Hematopoietic multipotent progenitor cell treated with erythropoietin and hydrocortisone succinate and interleukin-3 and kit ligand, for 17 days (in vitro differentiated cells): Measurements from ENCODE around the gene ZNF267.
"Not testable (repeated sequence)": the region's sequence is repeated elsewhere in the genome, so short reads cannot be mapped to it uniquely, and the experiment has no call there.

Experiments
- DNase-seq: peaks from one replicate; pipeline ENCODE4 v3.0.0-alpha.2; 2015; ENCODE audit warnings: low spot score

The ZNF267 gene

DNA sequence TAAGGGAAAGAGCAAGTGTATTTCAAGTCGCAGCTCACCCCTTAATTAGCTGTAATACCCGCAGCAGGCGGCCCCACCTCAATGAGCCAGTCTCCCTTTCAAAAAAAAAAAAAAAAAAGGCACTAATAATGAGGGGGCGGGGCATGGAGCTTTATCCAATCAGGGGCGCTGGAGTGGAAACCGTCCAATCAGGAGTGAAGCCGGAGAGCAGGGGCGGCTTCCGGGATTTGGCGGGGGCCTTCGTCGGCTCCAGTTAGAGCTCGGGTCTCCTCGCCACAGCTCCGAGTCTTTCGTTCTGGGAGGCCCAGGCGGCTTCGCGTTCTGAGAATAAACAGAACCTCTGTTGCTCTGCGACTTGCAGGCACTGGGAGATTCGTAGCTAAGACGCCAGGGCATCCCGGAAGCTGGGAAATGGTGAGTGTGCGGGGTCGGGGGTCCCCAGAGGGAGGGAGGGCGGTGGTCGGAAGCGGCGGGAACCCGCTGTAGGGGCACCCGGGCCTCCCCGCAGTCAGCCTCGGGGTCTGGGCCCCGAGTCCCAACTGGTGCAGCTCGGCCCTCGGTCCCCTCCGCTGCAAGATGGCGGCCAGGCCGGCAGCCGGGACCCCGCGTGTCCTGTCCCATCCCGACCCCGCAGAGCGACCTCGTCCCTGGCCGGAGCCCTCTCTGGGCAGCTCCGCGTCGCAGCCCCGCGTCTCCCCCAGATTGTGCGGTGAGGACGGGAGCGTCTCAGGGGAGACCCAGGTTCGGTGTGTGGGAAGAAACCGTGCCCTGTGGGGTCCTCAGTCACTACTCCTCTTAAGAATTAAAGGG is at the start of gene ZNF267:
Gene ZNF267 (plus strand): TSS at position 252 of the 810 bp plus-strand sequence. CDS start 160 bp downstream, at position 412.
- DNase-seq: peak; percentile 91

DNA sequence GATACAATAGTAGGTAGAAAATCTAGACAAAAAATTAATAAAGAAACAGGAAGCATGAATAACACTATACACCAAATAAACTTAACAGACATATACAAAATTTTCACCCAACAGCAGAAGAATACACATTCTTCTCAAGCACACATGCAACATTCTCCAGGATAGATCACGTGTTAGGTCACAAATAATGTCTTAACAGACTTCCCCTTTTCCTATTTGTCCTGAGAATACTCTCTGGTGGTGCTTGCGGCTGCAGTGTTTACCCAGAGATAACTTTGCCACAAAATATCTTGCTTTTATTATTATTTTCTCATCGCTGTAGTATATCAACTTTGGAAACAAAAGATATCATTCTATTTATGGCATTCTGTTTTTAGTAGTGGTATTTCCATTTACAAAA is 40.6 kb upstream of the ZNF267 start:
- no peak for DNase-seq

DNA sequence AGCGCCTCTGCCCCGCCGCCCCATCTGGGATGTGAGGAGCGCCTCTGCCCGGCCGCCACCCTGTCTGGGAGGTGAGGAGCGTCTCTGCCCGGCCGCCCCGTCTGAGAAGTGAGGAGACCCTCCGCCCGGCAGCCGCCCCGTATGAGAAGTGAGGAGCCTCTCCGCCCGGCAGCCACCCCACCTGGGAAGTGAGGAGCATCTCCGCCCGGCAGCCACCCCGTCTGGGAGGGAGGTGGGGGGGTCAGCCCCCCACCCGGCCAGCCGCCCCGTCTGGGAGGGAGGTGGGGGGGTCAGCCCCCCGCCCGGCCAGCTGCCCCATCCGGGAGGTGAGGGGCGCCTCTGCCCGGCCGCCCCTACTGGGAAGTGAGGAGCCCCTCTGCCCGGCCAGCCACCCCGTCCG is 37.2 kb upstream of the ZNF267 start:
- DNase-seq: not testable (repeated sequence)

DNA sequence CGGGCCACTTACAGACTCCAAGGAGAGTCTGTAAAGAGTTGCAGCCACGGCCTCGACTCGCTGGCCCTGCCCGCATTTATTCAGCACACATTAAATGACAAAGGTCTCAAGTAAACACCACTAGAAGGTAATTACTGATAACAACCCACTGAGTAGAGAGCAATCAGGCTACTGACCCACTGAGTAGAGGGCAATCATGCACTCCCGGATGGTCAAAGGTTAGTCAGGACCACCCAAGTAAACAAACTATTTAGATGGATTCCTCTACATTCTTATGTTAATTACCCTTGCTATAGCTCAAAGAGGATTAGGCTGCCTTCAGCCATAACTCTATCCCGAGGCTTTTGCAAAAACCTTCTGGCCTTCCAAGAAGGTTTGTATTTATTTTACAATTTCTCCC is 30.7 kb upstream of the ZNF267 start:
- DNase-seq: no peak

DNA sequence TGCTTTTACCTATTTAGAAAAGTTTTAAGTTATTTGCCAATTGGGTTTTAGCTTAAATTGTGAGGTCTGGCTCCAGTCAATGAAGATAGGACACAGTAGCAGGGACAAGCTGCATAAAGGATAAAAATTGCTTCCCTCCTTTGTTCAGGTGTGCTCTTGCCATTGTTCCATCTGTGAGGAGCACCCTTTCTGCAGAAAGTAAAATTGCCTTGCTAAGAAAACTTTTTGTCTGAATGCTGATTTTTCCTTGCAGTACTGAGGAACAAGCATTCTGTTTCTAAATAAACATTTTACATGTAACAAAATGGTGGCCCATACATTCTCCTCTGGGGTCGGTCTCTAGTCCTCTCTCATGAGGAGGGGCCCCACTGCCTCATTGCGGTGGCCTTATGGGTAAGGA is 25.0 kb upstream of the ZNF267 start:
- DNase-seq: not testable (repeated sequence)

DNA sequence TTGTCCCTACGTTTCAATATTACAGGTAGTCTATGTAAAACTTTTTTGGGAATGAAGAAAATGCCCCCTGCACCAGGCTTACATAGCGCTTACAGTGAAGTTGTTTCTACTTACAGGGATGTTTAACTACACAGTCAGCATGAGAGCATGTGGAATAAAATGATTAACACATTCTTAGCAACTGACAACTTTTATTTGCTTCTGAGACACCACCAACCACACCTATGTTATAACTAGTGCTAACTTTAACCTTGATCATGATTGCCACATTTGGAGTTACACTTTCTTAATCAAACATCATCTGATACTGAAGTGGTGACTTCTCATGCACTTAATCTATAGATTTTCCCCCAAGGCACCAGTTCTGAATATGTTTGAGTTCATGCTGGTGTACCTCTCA is 20.3 kb upstream of the ZNF267 start:
- no peak for DNase-seq

DNA sequence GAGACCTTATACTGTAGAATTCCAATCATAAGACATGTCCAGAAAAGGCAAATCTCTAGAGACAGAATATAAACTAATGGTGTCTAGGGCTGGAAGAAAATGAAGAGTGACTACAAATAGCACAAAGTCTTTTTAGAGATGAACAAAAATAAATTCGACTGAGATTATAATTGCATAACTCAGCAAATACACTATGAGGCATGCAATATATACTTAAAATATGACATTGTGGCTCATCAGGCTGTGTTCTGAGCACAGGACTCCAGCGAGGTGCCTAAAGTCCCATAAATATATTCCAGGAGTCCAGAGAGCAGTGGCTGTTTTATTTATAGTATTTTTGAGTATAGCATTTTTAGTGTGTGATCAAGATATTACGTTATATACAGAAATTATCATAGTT is 13.1 kb upstream of the ZNF267 start:
- DNase-seq: no peak

DNA sequence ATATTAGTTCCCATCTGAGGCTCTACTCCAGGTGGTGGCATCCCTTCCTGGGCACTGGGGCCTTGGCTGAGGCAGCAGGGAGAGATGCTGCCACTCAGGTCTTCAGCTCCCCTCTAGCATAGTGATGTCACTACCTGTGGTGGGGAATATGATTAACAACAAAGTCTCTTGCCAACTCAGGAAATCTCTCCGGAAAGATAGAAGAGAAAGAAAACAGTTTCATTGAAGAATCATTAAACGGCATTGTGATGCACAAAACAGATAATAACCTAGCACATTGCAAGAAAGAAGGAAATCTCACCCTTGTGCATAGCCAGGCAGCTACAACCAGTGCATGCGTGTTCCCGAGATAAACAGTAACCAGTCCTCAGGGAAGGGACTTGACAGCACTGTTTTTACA is 12.2 kb upstream of the ZNF267 start:
- DNase-seq: no peak

DNA sequence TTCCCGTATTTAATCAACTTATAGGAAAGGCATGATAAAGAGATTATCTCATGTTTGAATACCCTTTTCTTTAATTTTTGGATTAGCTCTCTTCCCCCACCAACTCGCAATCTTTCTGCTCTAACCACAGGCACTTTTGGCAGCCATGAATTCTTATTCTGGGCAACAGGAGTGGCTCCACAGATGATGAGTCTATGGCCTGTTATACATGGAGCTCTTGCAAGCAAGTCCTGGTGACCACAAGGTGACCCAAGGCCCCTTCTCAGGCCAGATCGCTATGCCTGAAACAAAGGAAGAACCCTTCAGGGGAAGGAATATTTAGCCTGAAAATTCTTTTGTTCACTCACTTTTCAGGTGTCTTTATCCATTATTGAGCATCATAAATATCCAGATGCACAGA is 10.8 kb upstream of the ZNF267 start:
- no peak for DNase-seq

DNA sequence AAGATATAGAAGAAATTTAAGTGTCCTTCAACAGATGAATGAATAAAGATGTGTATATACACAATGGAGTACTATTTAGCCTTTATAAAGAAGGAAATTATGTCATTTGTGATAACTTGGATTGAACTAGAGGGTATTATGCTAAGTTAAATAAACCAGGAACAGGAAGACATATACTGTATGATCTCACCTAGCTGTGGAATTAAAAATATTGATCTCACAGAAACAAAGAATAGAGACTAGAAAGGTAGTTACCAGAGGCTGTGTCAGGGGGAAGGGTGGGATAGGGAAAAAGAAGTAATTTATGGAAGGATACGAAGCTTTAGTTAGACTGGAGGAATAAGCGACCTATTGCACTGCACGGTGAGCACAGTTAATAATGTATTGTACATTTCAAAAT is 5.4 kb upstream of the ZNF267 start:
- no peak for DNase-seq

DNA sequence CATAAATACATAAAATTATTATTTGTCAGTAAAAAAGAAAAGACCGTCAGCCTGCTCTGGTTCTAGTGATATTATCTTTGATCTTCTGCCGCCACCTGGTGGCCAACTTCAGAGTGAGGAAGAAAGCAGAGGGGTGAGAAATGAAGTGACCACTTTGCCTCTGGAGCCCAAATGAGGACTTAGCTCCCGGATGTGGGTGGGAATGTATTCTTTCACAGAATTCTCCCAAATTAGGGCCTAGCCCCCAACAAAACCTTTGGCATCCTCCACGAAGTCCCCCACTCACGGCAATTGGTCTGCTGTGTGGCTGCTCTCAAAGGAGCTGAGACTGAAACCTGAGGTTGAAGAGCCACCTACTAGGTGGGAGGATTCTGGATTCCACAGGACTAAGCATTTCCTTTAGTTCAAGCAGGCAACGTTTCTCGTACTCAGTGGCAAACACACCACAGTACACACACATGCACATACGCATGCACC is 4.9 kb upstream of the ZNF267 start:
- peak; percentile 83 for DNase-seq

DNA sequence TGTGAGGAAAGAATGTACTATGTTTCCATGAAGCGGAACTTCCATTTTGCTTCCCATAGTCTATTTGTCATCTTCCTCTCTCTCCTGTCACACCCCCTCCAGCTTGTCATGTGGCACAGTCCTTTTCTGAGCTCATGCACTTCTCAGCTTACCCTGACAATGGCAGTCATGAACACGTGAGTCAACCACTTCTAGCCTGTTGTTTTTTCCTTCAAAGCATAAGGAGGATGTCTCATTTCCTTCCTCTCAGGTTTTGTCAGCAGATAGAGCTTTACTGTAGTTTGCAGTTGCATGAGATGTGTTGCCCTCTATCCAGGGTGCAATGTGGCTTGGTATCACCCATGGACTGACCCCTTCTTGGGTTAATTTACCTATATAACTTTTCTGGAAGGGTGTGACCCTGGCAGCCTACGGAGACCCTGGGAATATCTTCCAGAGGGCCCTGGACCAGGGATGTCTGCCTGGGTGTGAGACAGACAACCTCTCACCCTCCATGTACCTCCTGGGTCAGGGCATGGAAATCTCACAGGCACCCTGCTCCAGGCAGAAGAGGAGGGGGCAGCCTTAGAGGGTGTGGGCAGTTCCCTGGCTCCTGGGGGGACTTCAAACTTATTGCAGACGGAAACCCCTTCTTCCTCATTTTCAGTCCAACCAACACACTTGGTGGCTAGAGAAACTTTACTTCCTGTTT is 4.0 kb upstream of the ZNF267 start:
- no peak for DNase-seq

DNA sequence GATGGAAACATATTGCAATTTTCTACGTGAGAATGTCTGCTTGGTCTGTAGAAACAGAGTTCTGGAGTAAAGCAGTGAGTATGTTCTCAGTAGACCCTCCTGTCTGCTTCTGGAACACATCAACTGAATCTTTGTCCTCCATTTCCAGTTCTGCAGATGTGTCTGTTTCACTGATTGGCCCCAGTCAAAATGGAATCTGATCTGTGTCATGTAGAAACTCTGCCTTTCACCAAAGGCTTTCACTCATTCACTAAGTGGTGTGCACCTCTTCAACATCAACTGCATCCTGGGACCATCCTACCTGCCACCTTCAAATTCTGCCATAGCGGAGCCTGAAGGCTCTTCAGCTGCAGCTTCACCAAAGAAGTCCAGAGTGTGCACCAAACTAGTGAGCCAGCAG is 2.8 kb upstream of the ZNF267 start:
- DNase-seq: no peak

DNA sequence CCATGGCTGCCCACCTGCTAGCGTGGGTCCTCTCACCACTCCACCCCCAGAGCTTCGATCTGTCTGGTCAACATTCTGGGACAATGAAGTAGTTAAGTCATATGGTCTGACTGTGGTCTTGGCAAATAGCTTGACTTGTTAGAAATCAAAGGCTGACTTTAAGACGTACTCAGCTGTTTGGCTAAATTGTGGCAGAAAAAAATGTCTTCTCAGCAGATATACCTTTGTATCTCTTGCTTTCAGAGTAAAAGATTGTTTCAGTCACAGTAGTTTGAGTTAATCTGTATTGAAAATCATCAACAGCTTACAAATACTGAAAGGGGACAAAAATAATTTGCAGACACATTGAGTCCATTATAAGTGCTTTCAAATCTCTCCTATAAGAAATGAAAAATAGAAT is 2.1 kb upstream of the ZNF267 start:
- no peak for DNase-seq

DNA sequence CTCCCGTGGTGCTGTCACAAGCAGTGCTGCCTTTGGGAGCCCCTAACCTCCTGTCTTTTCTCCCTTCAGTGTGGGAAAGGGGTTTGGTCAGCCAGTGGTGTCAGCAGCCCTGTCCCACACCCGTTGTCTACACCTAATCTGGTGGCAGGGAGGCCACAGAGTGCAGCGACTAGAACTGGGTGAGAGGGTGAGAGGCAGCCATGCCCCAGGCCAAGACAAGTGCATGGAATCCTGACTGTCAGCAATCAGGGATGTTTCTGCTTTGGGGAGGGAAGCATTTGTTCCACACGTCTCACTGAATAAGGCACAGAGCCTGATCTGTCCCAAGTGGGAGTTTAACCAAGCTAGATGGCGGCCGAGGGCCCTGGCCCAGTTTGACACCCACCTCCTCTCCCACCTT is 1.4 kb upstream of the ZNF267 start:
- no peak for DNase-seq

DNA sequence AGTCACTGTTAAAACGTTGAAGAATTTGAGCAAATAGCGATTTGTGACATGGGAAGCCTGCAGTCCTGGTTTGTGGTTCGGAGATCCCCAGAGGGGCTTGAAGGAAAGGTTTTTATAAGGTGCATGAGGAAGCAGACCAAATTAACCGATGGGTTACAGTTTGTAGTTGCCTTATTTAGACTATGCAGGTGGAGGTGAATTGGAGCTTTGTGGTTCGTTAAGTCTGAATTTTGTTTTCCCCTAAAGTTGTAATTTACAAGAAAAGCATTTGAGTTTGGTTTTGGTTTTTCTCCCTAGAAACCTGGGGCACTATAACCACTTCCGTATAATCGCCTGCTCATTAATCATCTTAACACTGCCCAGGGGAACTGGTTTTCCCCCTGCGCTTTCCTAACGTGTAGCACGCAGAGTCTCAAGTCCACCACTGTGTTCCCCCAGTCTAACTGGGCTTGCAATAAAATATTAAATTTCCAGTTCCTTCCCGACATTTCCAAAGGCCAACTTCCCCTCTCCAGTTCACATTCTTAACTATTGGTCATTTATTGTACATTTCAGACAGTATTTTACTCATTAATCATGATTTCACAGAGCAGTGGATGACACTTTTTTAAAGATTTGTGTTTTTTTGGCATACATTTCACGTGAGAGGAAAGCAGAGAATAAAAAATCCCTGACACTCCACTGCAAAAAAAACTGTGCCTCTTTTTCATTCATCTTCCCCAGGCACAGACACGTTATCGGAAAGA is 932 bp downstream of the ZNF267 start:
- DNase-seq: peak; percentile 9

DNA sequence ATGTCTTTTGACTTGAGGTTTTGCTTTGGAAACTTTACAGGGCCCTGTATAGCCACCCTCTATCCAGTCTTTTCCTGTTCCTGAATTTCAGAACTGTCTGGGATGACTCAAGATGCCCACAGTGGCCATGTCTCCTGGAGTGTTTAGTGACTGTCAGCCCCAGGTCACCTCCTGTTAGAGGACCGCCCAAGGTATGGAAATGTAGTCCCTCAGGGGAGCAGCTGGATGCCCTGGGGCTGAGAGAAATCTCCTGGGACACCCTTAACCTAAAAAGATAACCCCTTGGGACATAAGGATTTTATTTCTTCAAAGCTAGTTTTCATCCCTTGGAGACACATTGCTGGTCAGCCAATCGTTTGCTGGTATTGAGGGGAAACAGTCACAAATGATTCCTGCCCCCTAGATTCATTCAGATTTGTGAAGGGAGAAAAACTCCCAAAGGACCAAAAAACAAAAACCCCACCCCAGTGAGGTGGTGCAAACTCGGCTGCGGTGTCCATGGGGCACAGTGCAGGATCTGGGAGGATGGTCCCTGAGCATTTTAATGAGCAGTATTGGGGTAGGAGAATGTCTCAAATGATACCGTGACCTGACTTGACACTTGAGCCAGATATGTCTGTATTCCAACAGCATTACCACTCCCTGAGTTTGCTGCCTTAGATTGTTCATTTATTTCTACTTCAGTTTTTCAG is 1.7 kb downstream of the ZNF267 start:
- no peak for DNase-seq

DNA sequence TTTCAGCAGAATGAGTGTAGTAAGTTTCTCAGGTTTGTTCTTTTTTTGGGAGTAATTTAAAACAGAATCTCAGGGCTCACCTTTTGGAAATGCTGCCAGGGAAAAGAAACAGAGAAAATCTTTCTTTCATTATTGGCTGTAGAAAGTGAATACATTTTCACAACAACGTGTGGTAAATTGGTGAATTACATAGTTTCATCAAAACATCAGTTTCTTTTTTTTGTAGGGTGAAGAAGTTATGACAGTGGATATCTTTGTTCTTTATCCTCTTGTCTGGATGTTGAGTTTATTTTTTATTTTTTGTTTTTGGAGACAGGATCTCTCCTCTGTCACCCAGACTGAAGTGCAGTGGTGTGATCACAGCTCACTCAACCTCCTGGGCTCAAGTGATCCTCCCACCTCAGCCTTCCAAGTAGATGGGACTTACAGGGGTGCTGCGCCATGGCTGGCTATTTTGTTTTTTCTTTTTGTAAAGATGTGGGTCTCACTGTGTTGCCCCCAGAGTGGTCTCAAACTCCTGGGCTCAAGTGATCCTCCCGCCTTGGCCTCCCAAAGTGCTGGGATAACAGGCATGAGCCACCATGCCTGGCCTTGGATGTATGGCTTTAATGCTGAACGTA is 2.4 kb downstream of the ZNF267 start:
- no peak for DNase-seq

DNA sequence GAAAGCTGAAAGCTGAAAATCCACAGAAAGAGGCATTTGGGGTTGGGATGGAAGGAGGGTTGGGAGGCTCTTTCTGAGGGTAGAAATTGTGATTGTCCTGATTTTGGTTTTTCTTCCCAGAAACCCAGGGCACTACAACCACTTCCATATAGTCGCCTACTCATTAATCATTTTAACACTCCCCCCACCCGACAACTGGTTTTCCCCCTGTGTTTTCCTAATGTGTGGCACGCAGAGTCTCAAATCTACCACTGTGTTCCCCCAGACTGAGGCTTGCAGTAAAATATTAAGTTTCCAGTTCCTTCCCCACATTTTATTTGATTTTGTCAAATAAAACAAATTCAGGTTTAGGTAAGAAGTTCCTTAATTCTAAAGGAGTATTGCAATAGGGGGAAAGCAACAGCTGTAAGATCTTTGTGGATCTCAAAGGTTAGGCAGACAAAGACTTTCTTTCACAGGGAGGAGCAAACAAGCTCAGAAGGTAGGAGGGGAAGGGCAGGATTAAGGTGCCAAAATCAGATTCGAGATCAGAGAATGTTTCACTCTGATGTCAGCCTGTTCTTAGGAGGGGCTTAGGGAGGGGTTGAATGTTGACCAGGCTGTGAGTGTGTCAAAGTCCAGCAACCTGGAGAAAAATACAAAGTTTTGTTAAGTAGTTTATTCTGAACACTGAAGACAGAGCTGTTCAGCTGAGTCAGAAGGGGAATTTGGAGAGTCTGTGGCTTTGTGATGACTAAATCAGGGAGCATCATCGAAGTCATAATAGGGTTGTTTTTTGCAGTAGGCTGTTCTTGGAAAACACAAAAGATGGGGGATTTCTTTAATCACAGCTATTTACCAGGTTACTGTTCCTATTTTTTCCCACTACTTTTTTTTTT is 3.6 kb downstream of the ZNF267 start:
- DNase-seq: no peak

DNA sequence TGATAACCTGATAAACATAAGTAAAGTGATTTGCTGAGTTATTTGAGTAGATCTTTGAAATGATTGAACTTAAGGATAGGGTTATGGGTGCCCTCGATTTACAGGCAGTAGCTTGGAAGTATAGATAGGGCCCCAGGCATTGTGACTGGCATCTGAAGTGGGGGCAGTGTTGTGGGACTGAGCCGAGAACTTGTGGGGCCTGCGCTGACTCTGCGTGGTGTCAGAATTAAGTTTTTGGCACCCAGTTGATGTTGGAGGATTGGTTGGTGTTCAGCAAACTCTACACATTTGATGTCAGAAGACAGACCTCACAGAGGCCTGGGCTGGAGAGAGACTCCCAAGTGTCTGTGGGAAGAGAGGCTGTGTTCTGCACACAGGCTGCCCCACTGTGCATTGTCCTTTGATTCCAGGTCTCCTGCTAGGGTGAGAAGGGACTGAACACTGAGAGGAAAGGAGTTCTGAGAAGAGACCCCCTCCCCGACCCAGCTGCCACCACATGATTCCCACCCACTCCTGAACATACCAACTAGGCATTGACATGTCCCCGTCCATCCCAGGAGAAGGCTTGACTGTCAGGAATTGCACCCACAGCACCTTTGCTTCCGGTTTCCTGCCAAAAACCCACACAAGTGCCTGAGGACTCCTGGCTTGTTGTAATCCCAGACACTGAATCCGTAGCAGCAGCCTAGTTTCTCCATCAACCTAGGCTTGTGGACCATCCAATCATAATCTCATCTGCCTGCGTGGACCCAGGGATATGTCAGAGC is 4.5 kb downstream of the ZNF267 start:
- DNase-seq: no peak
